HG03095 (cell line): ENCODE measurements around the gene WARS2.
"Not testable (repeated sequence)": the region's sequence is repeated elsewhere in the genome, so short reads cannot be mapped to it uniquely, and the experiment has no call there.

Source experiments
- ATAC-seq: cut with Tn5 transposase; IDR thresholded peaks from one replicate; pipeline ENCODE4 v1.9.1; 2021; ENCODE audit warnings: moderate library complexity; ENCODE audit not compliant: unreplicated experiment

The WARS2 gene

DNA sequence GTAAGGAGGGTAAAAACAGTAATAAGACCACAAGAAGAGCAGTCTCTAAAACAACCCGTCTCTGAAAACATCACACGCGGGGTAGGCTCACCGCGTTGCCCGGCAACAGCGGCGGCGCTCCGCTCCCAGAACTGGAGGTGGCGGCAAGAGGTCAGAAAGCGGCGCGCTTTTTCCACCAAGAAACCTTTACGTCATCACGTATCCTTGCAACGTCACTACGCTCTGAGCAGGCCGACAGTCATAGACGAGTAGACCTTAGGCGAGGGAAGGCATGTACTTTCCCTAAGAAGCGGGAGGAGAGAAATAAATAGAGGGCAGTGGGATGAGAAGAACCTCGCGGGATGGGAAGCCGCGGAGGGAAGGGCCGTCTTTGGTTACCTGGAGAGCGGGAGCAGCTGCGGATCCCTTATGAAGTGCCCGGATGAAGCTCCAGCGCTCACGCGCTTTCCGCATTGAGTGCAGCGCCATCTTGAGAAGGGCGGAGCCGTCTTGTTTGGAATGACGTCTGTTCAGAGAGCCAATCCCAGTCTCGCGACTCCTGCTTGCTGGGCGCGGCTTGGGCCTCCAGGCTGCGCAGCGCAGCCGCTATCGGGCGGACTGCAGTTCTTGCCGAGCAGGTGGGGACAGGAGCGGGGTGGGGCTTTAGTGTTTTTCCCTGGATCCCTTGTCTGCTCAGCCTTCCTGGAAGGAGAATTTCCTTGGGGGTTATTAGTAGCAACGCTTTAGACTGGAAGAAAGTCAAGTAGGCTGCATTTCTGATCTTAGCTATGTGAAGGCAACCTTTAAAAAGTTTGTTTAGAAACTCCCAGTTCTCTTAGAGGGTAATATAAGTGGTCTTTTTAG, at the start of gene WARS2:
WARS2 (minus strand) TSS at position 477 of the 843 bp plus-strand sequence; CDS start at position 468, 9 bp downstream.
- peak; percentile 95 for ATAC-seq

DNA sequence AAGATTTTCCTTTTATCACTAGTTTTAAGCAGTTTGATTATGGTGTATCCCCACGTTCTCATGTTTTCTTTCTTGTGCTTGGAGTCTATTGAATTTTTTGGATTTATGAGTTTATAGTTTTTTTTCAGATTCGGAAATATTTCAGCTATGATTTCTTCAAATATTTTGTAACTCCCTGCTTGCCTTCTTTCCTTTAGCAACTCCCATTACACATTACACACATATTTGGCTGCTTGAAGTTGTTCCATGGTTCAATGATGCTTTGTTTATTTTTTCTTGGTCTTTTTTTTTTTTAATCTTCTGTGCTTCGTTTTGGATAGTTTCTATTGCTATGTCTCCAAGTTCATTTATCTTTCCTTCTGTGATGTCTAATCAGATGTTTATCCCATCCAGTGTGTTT, 48.5 kb upstream of the WARS2 start:
- ATAC-seq = no peak

DNA sequence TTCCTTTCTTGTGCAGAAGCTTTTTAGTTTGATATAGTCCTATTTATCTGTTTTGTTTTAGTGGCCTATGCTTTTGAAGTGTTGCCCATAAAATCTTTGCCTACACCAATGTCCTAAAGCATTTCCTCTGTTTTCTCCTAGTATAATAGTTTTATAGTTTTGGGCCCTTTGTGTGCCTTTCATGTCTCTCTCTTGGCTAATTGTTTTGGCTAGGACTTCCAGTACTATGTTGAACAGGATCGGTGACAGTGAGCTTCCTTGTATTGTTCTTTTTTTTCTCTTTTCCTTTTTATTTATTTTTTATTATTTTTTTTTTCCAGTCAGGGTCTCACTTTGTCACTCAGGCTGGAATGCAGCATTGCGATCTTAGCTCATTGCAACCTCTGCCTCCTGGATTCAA, 47.0 kb upstream of the WARS2 start:
- no peak for ATAC-seq

DNA sequence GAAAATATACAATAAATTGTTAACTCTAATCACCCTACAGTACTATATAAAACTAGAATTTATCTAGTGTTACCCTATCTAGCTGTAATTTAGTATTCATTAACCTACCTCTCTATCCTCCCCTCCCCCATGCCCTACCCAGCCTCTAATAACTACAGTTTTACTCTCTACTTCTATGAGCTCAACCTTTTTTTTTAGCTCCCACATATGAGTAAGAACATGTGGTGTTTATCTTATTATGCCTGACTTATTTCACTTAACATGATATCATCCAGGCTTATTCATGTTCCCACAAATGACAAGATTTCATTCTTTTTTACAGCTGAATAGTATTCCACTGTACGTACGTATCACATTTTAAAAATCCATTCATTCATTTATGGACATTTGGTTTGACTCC, 46.0 kb upstream of the WARS2 start:
- ATAC-seq = no peak

DNA sequence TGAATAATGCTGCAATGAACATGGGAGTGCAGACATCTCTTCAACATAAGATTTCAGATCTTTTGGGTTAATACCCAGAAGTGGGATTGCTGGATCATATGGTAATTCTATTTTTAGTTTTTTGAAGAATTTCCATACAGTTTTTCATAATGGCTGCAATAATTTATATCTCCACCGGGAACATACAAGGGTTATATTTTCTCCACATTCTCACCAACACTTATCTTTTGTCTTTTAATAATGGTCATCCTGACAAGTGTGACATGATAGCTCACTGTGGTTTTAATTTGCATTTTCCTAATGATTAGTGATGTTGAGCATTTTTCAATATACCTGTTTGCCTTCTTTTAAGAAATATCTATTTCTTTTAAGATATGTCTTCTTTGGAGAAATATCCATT, 44.5 kb upstream of the WARS2 start:
- ATAC-seq = no peak

DNA sequence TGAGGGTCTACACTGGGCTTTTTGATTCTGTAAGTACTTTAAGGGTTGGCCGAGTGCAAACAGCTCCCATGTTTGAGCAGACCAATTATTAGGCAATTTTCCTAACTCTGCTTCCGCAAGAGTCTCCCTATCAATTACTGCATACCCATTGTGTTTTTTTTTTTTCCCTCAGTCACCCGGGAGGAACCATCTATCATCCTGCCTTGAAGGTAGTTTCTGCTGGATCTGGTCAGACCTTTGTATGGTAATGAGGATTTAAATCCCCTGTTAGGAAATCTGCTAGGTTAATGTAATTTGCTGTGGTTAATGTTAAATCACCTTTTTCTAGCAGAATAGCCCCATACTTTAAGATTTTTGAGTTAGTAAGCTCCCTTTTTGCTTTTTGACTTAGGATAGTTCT, 40.8 kb upstream of the WARS2 start:
- no peak for ATAC-seq

DNA sequence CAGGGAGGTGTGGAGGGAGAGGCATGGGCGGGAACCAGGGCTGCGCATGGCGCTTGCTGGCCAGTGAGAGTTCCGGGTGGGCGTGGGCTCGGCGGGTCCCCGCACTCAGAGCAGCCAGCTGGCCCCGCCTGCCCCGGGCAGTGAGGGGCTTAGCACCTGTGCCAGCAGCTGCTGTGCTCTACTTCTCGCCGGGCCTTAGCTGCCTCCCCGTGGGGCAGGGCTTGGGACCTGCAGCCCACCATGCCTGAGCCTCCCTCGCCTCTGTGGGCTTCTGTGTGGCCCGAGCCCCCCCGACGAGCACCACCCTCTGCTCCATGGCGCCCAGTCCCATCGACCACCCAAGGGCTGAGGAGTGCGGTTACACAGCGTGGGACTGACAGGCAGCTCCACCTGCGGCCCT, 38.6 kb upstream of the WARS2 start:
- no peak for ATAC-seq

DNA sequence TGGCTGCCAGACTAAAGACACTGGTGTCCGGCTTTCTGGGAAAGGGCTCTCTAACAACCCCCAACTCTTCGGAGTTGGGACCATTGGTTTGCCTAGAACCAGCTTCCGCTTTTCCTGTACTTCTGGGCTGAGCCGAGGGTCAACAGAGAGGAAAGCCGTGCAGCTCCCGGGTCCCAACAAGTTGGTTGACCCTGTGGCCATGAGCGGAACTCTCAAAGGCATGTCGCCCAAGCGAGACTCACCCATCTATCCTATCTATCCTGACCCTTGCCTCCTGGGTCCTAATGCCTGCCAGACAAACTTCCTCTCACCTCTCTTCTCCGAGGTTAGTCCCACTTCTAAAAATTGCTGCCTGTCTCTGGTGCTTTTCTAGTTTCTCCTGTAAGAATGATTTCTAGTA, 32.5 kb upstream of the WARS2 start:
- not testable (repeated sequence) for ATAC-seq

DNA sequence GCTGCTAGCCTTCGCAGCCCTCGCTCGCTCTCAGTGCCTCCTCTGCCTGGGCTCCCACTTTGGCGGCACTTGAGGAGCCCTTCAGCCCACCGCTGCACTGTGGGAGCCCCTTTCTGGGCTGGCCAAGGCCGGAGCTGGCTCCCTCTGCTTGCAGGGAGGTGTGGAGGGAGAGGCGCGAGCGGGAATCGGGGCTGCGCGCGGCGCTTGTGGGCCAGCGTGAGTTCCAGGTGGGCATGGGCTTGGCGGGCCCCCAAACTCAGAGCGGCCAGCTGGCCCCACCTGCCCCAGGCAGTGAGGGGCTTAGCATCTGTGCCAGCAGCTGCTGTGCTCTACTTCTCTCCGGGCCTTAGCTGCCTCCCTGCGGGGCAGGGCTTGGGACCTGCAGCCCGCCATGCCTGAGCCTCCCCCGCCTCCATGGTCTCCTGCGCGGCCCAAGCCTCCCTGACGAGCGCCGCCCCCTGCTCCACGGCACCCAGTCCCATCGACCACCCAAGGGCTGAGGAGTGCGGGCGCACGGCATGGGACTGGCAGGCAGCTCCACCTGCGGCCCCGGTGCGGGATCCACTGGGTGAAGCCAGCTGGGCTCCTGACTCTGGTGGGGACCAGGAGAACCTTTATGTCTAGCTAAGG, 31.0 kb upstream of the WARS2 start:
- not testable (repeated sequence) for ATAC-seq

DNA sequence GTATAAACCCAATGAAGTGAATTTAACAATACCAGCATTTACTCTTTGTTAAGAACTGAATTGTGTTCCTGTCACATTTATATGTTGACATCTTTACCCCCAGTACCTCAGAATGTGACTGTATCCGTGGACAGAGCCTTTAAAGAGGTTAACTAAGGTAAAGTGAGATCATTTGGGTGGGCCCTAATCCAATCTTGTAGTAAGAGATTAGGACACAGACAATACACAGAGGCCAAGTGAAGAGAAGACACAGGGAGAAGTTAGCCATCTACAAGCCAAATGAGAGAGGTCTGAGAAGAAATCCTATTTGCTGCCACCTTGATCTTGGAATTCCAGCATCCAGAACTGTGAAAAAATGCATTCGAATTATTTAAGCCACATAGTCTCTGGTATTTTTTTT, 22.9 kb upstream of the WARS2 start:
- no peak for ATAC-seq

DNA sequence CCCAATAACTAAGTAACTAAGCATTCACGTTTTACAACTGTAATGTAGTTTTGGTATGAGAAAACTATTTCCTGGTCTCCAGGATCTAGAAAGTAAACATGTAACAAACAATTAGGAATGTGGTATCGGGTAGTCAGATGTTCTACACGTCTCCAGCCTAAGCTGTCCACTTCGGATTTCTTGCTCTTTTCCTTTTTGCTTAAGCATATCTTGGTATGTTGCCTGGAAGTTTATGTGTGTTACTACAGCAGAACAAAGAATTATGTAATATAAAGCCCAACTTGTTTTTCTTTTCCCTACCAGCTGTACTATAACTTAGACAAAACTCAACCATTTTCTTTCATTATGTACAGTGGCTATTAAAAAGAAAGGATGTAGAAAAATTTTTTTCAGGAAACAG, 20.4 kb upstream of the WARS2 start:
- no peak for ATAC-seq

DNA sequence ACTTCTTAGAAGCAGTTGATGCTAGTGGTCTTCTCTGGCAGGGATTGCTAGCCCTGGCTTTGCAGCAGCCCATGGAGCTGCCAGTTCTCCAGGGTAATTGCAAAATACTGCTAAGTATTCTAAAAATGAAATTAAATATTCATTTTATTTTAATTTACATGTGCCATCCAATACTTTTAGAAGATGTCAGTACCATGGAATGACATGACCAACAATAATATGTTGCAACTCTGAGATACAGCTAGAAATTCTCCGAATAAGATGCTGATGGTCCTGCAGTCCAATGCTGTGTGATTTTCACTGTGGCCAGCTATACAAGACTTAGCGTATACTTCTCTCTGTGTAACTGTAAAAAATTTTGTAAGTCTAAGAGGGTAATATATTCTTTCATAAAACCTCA, 20.0 kb upstream of the WARS2 start:
- no peak for ATAC-seq

DNA sequence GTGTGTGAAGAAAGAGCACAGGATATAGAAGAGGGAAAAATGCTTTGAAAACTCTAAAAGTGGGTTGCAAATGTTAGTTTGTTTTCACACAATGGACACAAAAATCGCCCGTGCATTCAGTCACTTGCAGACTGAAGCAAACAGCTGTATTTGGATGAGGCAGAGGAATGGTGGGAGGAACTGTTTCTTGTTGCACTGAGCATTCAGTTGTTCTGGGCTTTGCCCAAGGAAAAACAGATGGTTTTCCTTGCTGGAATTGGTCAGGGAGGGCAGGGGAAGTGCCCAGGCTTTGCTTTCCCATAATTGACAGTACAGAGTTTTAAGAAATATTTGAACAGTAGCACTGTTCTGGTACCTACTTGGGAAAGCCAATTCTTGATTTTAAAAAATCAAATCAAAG, 19.5 kb upstream of the WARS2 start:
- no peak for ATAC-seq

DNA sequence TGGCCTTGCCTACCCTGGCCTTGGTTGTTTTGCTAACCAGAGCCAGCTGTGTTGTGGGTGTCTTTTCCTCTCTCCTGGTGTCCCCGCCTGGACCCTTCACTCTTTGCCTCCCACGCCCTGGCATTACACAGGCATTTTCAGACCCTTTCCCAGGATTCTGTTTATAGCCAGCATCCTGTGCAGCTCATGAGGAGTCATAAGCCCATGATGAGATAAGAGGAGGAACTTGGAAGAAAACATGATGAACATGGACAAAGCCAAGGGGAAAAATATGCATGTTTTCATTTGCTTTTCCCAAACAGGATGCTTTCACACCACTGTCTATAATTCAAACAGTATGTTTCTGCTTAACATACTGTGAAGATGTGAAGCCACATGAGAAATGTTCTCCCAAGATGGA, 18.7 kb upstream of the WARS2 start:
- no peak for ATAC-seq

DNA sequence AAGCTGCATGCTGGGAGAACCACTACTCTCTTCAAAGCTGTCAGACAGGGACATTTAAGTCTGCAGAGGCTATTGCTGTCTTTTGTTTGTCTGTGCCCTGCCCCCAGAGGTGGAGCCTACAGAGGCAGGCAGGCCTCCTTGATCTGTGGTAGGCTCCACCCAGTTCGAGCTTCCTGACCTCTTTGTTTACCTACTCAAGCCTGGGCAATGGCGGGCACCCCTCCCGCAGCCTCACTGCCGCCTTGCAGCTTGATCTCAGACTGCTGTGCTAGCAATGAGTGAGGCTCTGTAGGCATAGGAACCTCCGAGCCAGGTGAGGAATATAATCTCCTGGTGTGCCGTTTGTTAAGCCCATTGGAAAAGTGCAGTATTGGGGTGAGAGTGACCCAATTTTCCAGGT, 16.3 kb upstream of the WARS2 start:
- ATAC-seq = not testable (repeated sequence)

DNA sequence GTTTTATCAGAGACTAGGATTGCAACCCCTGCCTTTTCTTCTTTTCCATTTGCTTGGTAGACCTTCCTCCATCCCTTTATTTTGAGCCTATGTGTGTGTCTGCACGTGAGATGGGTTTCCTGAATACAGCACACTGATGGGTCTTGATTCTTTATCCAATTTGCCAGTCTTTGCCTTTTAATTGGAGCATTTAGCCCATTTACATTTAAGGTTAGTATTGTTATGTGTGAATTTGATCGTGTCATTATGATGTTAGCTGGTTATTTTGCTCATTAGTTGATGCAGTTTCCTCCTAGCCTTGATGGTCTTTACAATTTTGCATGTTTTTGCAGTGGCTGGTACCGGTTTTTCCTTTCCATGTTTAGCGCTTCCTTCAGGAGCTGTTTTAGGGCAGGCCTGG, 14.6 kb upstream of the WARS2 start:
- ATAC-seq = not testable (repeated sequence)

DNA sequence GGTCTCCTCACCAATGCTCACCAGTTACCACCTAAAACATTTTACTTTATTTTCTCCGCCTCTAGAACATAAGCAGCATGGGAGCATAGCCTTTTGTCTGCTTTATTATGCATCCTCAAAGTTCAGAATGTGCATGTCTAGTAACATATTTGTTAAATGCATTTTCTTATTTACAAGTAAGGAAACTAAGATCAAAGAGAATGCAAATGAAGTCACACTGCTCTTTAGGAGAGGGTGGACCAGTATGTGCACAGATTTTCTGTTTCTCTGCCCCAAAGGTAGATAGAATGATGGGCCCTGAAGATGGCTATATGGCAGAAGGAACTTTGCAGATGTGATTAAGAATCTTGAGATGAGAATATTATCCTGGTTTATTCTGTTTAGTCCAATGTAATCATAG, 9.7 kb upstream of the WARS2 start:
- ATAC-seq = no peak

DNA sequence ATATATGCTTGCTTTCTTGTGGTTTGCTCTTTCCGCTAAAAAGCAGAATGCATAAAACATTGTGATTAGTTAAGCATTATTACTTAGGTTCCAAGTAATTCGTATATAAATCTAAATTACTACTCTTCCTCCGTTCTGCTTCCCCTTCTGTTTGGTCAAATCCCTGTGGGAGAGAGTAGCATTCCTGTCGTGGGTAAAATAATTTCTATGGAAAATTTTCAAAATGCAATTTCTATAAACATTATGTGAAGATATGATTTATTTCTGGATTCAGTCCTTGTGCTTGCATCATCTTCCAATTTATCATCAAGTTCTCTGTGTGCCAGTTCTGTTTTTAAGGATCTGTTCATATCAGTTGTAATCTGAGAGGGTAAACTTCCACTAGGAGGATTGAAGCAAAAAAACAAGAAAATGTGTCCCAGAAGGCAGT, 7.2 kb upstream of the WARS2 start:
- ATAC-seq = no peak

DNA sequence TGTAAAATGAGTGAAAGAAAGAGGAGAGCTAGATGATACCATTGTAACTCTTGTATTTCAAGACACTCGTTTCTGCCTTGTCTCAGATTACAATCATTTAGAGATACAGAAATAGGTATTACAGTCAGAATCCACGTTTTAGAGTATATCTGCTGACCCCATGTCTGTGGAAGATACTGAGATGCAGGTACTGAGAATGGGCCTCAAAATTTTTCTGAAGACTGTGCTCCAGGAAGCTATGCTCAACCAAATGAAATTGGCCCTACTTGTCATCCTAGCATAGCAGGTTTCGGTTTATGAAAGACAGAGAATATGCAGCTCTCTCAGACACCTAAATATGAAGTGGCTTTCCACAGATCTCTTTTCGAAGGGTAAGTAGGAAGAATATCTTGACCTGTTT, 6.0 kb upstream of the WARS2 start:
- ATAC-seq = no peak

DNA sequence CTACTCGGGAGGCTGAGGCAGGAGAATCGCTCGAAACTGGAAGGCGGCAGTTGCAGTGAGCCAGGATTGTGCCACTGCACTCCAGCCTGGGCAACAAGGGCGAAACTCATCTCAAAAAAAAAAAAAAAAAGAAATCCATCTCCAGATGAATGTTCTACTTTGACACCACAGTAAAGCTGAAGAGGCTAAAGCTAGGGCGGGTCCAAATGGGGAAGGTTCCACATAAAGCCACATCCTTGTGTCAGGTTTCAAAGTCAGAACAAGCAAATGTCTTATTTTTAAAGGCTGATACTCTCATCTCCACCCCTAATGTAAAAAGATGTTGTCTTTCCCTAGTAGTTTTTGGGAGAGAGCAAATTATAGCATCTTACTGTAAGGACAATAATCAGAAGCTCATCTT, 4.4 kb upstream of the WARS2 start:
- ATAC-seq = no peak

DNA sequence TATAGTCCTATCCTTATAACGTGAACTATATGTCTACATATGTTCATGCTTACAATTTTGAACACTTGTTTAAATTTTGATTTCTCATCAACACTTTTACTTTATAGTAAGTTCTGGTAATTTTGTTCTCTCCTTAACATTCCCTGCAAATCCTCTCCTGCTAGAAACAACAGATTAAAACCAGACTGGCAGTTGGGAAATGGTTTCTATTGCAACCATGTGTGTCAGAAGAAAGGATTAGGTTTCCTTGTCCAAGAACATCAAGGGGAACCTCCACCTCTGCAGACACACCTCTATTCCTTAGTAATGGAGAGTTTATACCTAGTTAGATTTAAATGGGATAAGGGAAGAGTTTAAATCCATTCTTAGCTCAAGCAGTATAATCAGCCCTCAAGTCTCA, 3.3 kb upstream of the WARS2 start:
- ATAC-seq = no peak

DNA sequence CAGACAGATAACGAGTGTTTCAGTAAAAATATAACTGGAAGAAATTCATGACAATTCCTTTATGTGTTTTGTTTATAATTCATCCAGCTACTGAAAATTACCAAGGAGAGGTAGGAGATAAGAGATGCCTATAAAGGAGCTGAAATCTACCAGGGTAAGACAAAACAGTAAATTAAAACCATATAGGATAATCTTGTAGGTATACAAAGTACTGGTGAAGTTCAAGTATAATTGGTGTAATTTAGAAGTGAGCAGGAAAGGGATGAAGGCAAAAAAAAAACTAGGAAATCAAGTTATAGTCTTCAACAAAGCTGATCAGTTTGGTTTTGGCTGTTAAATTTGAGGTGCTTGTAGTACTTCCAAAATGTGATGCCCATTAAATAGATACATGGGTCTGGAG, 1.2 kb upstream of the WARS2 start:
- ATAC-seq = no peak

DNA sequence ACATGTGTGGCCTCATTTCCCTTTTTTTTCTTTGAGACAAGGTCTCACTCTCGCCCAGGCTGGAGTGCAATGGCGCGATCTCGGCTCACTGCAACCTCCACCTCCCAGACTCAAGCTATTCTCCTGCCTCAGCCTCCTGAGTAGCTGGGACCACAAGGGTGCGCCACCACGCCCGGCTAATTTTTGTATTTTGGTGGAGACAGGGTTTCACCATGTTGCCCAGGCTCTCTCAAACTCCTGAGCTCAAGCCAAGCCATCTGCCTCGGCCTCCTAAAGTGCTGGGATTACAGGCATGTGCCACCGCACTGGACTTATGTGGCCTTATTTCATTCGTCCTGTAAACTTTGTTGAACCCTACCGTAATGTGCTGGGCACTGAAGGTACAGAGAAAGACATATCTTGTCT, 569 bp upstream of the WARS2 start:
- no peak for ATAC-seq
